Forelimb muscle (tissue), 1 donor: ENCODE data around the gene MSRB1. TPM values are rescaled to one million over a fixed set of nuclear protein-coding genes. Genes with fewer than 3 reads are reported as not detected.
"Not testable (repeated sequence)": the region's sequence is repeated elsewhere in the genome, so short reads cannot be mapped to it uniquely, and the experiment has no call there.

ENCODE experiments used
- DNase-seq: peaks from one replicate; pipeline ENCODE4 v3.0.0-alpha.2; 2013; ENCODE audit warnings: low read depth
- polyA plus RNA-seq: library from polyadenylated mRNA; unstranded; fragments of 120-200 nt; gene quantifications from one replicate; pipeline ENCODE4 v1.2.1, GENCODE V29; 2013; ENCODE audit not compliant: insufficient read length

MSRB1 gene
- polyA plus RNA-seq, 1 donor, result 38.3 TPM

DNA sequence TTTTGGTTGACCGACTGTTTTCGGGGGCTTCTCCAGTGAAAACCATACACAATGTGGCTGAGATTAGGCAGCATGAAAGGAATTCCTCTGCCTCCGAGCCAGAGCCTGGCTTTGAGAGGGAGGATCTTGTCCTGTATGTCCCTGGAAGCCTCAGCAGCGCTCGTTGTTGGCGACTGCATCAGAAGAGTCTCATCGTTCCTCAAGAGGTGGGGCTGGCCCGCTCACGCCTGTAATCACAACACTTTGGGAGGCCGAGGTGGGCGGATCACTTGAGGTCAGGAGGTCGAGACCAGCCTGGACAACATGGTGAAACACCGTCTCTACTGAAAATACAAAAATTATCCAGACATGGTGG, 39.8 kb downstream of the MSRB1 start:
- DNase-seq, result no peak

DNA sequence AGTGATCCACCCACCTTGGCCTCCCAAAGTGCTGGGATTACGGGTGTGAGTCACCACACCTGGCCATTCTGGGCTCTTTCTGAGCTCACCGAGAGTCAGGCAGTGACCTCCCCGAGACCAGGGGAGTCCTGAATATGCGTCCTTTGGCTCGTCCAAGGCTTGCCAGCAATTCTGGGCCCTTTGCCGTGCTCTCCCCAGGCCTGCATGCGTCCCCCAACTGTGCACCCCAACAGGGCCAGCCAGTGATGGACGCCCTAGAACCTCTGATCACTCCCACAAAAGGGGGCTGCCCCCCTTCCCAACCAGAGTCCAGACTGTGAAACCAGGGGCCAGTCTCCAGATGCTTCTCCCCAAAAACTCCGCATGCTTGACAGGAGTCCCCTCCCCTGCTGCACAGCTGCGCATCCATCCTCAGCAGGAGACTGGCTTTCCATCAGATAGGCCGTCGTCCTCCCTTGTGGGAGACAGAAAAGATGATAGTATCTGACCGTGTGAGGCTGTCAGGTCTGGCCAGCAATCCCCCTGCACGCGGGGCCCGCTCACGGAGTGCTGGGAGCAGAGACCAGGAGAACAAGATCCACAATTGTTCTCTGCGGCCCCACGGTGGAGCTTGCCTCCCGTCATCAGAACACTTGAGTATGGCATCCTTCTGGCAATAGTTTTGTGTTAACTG, 40.3 kb downstream of the MSRB1 start:
- DNase-seq, result no peak

DNA sequence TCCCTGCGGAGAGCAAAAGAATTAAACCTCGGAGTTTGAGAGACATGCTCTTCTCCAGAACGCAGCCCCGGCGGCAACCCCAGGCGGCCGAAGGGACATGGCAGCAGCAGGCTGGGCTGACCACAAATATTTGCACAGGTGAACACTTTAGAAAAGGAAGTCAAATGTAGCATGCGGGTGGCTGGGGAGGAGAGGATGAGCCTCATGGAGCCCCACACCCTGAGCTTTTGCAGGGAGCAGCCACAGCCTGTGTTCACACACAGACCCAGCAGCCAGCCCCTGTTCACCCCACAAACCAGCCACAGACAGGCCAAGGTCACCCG, 42.6 kb downstream of the MSRB1 start:
- no peak for DNase-seq

DNA sequence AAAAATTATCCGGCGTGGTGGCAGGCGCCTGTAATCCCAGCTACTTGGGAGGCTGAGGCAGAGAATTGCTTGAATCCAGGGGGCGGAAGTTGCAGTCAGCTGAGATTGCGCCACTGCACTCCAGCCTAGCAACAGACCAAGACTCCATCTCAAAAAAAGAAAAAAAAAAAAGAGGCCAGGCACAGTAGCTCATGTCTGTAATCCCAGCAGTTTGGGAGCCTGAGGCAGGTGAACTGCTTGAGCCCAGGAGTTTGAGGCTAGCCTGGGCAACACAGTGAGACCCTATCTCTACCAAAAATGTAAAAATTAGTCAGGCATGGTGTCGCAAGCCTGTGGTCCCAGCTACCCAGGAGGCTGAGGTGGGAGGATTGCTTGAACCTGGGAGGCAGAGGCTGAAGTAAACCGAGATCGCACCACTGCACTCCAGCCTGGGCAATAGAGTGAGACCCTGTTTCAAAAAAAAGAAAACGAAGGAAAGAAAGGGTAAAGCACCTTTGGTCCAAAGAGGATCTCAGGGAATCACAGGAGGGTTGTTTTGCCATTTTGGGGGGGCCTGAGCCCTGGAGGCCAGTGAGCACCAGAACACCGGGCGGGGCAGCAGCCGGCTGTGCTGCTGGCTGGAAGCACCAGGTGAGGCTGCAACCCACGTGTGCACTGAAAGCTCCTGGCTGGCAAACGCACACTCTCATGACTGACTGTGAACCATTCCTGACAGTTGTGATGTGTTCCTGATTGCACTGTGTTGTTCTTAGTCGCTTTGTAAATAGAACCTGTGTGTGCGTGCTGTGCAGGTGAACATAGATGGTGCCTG, 43.2 kb downstream of the MSRB1 start:
- no peak for DNase-seq

DNA sequence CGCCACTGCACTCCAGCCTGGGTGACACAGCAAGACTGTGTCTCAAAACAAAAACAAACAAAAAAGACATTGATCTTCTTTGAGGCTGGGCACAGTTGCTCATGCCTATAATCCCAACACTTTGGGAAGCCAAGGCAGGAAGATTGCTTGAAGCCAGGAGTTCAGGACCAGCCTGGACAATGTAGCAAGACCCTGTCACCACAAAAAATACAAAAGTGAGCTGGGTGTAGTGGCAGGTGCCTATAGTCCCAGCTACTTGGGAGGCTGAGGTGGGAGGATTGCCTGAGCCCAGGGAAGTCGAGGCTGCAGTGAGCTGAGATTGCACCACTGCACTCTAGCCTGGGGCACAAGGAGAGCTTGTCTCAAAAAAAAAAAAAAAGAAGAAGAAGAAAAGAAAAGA, 45.3 kb downstream of the MSRB1 start:
- DNase-seq, result not testable (repeated sequence)

DNA sequence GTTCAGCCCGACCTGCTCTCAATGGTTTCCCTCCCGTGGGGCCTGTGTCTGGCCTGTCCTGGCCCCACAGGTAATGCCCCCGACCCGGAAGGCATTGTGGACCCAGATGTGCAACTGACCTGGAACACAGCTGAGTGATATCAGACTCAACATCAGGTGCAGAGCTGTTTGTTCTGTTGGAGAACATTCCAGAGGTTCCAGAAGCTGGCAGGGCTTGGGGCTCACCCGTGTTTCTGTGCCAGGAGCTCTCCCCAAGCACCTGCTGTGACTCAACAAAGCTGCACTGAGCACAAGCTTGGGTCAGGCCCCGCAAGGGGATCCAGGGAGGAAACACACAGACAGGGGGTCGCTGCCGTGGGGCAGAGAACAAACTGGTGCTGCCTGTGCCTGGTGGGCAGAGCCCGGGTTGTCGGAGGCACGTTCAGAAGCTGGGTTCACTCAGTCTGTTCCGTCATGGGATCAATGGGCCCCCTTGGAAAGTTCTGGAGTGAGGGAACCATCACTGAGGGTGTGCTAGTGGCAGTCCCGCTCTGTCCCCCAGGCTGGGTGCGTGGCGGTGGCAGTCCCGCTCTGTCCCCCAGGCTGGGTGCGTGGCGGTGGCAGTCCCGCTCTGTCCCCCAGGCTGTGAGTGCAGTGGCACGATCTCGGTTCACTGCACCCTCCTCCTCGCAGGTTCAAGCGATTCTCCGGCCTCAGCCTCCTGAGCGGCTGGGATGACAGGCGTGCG, 46.9 kb downstream of the MSRB1 start:
- no peak for DNase-seq

DNA sequence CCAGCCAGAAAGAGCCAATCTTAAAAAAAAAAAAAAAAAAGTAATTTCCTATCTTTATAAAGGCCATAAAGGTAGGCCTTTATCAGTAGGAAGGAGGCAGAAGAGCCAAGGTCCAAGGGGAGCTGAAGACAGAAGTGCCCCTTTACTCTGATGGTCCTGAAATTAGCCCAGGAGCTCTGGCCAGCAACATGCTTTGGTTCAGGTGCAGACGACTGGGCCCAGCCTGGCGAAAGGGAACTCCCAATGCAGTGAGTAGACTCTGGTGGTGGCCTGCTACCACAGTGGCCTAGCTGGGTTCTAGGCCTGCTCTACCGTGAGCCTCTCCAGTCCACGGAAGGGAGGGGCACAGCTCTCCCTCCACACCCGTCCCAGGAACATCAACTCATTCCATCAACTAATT, 47.9 kb downstream of the MSRB1 start:
- no peak for DNase-seq

DNA sequence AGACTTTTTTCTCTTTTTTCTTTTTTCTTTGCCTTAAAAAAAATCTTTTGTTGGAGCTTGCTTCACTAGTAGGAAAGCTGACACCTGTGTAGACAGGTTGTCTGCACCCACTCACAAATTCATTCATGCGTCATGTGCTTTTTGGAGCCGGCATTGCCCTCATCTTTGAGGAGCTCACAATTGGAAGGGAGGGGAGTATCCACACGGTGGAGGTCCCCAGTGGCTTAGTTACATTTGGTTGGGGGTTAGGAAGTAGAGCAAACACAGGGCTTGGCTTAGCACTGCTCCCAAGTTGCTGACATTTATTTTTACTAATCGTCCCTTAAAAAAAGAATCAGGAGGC, 52.3 kb downstream of the MSRB1 start:
- DNase-seq, result no peak

DNA sequence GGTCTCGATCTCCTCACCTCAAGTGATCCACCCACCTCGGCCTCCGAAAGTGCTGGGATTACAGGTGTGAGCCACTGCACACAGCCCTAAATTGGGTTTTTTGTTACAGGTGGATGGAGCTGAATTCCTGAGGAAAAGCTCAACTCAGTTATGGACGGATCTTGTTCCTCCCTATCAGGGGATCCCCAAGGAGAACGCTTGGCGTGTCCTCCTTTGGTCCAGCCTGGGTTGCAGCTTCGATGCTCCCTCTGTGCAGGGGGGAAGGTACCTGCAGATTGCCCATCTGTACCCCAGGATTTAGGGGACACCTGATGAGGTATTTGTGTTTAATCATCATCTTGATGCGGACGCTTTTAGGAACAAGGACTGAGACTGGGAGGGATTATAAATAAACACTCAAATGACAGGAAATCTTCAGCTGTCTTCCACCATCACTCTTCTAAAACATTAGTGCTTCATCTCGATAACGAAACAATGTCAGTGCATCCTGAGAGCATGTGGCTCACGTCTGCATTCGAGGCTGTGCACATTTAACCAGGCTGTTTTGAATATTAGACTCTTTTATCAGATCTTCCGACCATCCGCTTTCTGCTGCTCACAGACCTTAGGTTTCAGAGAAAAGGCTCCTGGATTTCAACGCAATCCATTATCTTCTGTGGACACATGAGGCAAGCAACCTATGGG, 52.8 kb downstream of the MSRB1 start:
- DNase-seq, result no peak

Other genes starting within 250 kb of the MSRB1 start
- 53.6 TPM for gene MAPK8IP3, start 237.0 kb downstream of the MSRB1 start, polyA plus RNA-seq
- gene NME3, start 171.7 kb downstream of the MSRB1 start, polyA plus RNA-seq, result 19.5 TPM
- 5.7 TPM for gene EME2, start 170.4 kb downstream of the MSRB1 start, polyA plus RNA-seq
- gene MRPS34, start 170.1 kb downstream of the MSRB1 start, polyA plus RNA-seq, result 42.5 TPM
- 24.6 TPM for gene SPSB3, start 160.6 kb downstream of the MSRB1 start, polyA plus RNA-seq
- 36.9 TPM for gene NUBP2, start 160.2 kb downstream of the MSRB1 start, polyA plus RNA-seq
- gene IGFALS, start 149.5 kb downstream of the MSRB1 start, polyA plus RNA-seq, result 0.44 TPM
- 44.3 TPM for gene HAGH, start 116.4 kb downstream of the MSRB1 start, polyA plus RNA-seq
- 21.3 TPM for gene FAHD1, start 116.0 kb downstream of the MSRB1 start, polyA plus RNA-seq
- gene MEIOB, start 71.0 kb downstream of the MSRB1 start, polyA plus RNA-seq, result 0.57 TPM
- gene HS3ST6, start 24.8 kb downstream of the MSRB1 start, polyA plus RNA-seq, result not detected
- 56.0 TPM for gene RPL3L, start 11.5 kb upstream of the MSRB1 start, polyA plus RNA-seq
- gene NDUFB10, start 16.3 kb upstream of the MSRB1 start, polyA plus RNA-seq, result 121 TPM
- gene RPS2, start 21.6 kb upstream of the MSRB1 start, polyA plus RNA-seq, result 3,325 TPM
- not detected for gene RNF151, start 23.7 kb upstream of the MSRB1 start, polyA plus RNA-seq
- gene TBL3, start 28.9 kb upstream of the MSRB1 start, polyA plus RNA-seq, result 28.4 TPM
- gene NOXO1, start 38.3 kb upstream of the MSRB1 start, polyA plus RNA-seq, result 1.4 TPM
- gene GFER, start 41.0 kb upstream of the MSRB1 start, polyA plus RNA-seq, result 16.2 TPM
- 1.4 TPM for gene SYNGR3, start 46.8 kb upstream of the MSRB1 start, polyA plus RNA-seq
- gene ZNF598, start 66.6 kb upstream of the MSRB1 start, polyA plus RNA-seq, result 24.9 TPM
- gene NPW, start 76.6 kb upstream of the MSRB1 start, polyA plus RNA-seq, result 1.1 TPM
- 36.7 TPM for gene NHERF2, start 83.7 kb upstream of the MSRB1 start, polyA plus RNA-seq
- gene NTHL1, start 104.6 kb upstream of the MSRB1 start, polyA plus RNA-seq, result 11.2 TPM
- gene TSC2, start 104.8 kb upstream of the MSRB1 start, polyA plus RNA-seq, result 70.4 TPM
- gene PKD1, start 192.7 kb upstream of the MSRB1 start, polyA plus RNA-seq, result 140 TPM
- gene RAB26, start 205.4 kb upstream of the MSRB1 start, polyA plus RNA-seq, result 1.0 TPM
- gene TRAF7, start 212.6 kb upstream of the MSRB1 start, polyA plus RNA-seq, result 43.7 TPM